ENCODE results near the gene NUCB2.

NUCB2 gene

GRCh38 chr11:17331669-17332068 lies 55.1 kb downstream of the NUCB2 start:
- no peak overlapping the region for H3K4me3 Mint-ChIP-seq
- no peaks in the 10 kb centered on the region for H3K27me3 Mint-ChIP-seq (ENCODE audit: low read depth, poor library complexity)
- peaks cover 5% of the 10 kb centered on the region for H3K36me3 Mint-ChIP-seq (ENCODE audit: low read depth)
- TF ChIP-seq CTCF (IDR thresholded peaks at IDR 0.05): no peak
- no peaks in the 10 kb centered on the region for H3K9me3 Mint-ChIP-seq
- H3K27ac Mint-ChIP-seq: no peak overlapping the region
- DNase-seq: no peak
- no peaks in the 10 kb centered on the region for H3K4me1 Mint-ChIP-seq

- H3K27me3 Mint-ChIP-seq (ENCODE audit: low read depth, poor library complexity): no peaks in the 10 kb centered on the region
- no peaks in the 10 kb centered on the region for H3K4me1 Mint-ChIP-seq
- DNase-seq: no peak
- no peak for TF ChIP-seq CTCF (IDR thresholded peaks at IDR 0.05)
- no peak overlapping the region for H3K27ac Mint-ChIP-seq
- peaks cover 10% of the 10 kb centered on the region for H3K36me3 Mint-ChIP-seq (ENCODE audit: low read depth)
- no peak overlapping the region for H3K4me3 Mint-ChIP-seq
- no peaks in the 10 kb centered on the region for H3K9me3 Mint-ChIP-seq
These were observed 57.5 kb downstream of the NUCB2 start for GRCh38 chr11:17333799-17334586.

GRCh38 chr11:17343257-17343656 lies 66.7 kb downstream of the NUCB2 start:
- no peak overlapping the region for H3K27ac Mint-ChIP-seq
- H3K27me3 Mint-ChIP-seq (ENCODE audit: low read depth, poor library complexity): peaks cover 9% of the 10 kb centered on the region
- no peak overlapping the region for H3K4me3 Mint-ChIP-seq
- H3K9me3 Mint-ChIP-seq: no peaks in the 10 kb centered on the region
- no peaks in the 10 kb centered on the region for H3K36me3 Mint-ChIP-seq (ENCODE audit: low read depth)
- TF ChIP-seq CTCF (IDR thresholded peaks at IDR 0.05): no peak
- no peak for DNase-seq
- no peaks in the 10 kb centered on the region for H3K4me1 Mint-ChIP-seq

- H3K36me3 Mint-ChIP-seq (ENCODE audit: low read depth): no peaks in the 10 kb centered on the region
- no peaks in the 10 kb centered on the region for H3K9me3 Mint-ChIP-seq
- H3K4me3 Mint-ChIP-seq: no peak overlapping the region
- no peak for DNase-seq
- peaks cover 15% of the 10 kb centered on the region for H3K27me3 Mint-ChIP-seq (ENCODE audit: low read depth, poor library complexity)
- TF ChIP-seq CTCF (IDR thresholded peaks at IDR 0.05): no peak
- no peaks in the 10 kb centered on the region for H3K4me1 Mint-ChIP-seq
- H3K27ac Mint-ChIP-seq: no peak overlapping the region
These were observed 67.4 kb downstream of the NUCB2 start for GRCh38 chr11:17343907-17344306.

- Mint-ChIP-seq H3K27me3 (ENCODE audit: low read depth, poor library complexity) (peaks cover 49% of the 10 kb centered on the region), H3K4me1 (peaks cover 5% of the 10 kb centered on the region), H3K36me3 (ENCODE audit: low read depth) (no peaks in the 10 kb centered on the region), H3K4me3 (no peak overlapping the region), H3K27ac (no peak overlapping the region), H3K9me3 (no peaks in the 10 kb centered on the region)
- no peak for DNase-seq
- no peak for TF ChIP-seq CTCF (IDR thresholded peaks at IDR 0.05)
These were observed 71.1 kb downstream of the NUCB2 start for GRCh38 chr11:17347676-17348075.
